Activated CD4-positive, alpha-beta T cell treated with anti-CD3 and anti-CD28 coated beads for 36 hours (primary cell): ENCODE measurements around the gene ZCRB1. TPM values are rescaled to one million over a fixed set of nuclear protein-coding genes. Genes with fewer than 3 reads are reported as not detected.

ENCODE experiments used
- ATAC-seq: fragments of 200-7000 bp; cut with Tn5 transposase; one replicate; pipeline ENCODE4 v1.10.0; 2021; ENCODE audit warnings: mild to moderate bottlenecking, moderate library complexity
- CTCF ChIA-PET: fragments of 350-600 bp; sonication (Branson Sonifier 250); formaldehyde crosslinking; loops from one replicate; lab custom pipeline; 2021; ENCODE audit warnings: antibody characterized with exemption; lab: Charles Lee
- POLR2A ChIA-PET: fragments of 350-600 bp; sonication (Branson Sonifier 250); formaldehyde crosslinking; loops from one replicate; lab custom pipeline; 2021; ENCODE audit warnings: antibody characterized with exemption, inconsistent platforms; lab: Charles Lee
- DNase-seq: peaks from one replicate; pipeline ENCODE4 v3.0.0-alpha.2; 2020
- H3K27ac Mint-ChIP-seq: one replicate; pipeline ENCODE4 v1.8.0; 2021; ENCODE audit warnings: mixed read lengths
- H3K27me3 Mint-ChIP-seq: one replicate; pipeline ENCODE4 v1.8.0; 2021; ENCODE audit warnings: mixed read lengths
- H3K36me3 Mint-ChIP-seq: one replicate; pipeline ENCODE4 v1.8.0; 2021; ENCODE audit warnings: low read depth, mixed read lengths
- H3K4me1 Mint-ChIP-seq: one replicate; pipeline ENCODE4 v1.8.0; 2021; ENCODE audit warnings: mixed read lengths
- H3K4me3 Mint-ChIP-seq: one replicate; pipeline ENCODE4 v1.8.0; 2021; ENCODE audit warnings: mild to moderate bottlenecking, moderate library complexity, mixed read lengths
- H3K9me3 Mint-ChIP-seq: one replicate; pipeline ENCODE4 v1.8.0; 2021; ENCODE audit warnings: low read depth, mixed read lengths
- intact Hi-C, 2 experiments: fragments of 100-400 bp; cut with DNase I in 1 of 2; cut with micrococcal nuclease in 1 of 2; formaldehyde crosslinking; loops; one replicate each; pipeline versions ENCODE4 v1.14.2 to v1.15.1; 2022 to 2024; cut with DNase I, micrococcal nuclease
- total RNA-seq, 2 experiments: library from RNA; stranded (reverse); gene quantifications; one replicate each; pipeline ENCODE4 v1.2.3, GENCODE V29; 2021

ZCRB1 gene
- total RNA-seq, 2 experiments from 2014 or later = 79.9 to 103 TPM

DNA sequence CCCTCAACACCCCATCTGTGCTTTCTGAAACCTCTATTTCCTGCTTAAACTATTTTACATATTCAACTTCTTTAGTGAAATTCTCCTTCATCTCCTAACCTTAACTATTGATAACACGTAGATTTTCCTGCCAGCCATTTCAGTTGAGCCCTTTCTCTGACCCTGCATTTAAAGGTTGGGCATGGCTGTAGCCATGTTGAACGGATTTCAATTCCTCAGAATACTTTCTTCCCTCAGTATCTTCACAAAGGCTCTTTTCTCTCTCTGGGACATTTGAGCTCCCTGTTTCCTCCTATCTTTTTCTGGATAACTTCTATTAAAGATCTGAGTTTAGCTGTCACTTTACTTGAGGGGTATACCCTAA, 1.3 kb upstream of the ZCRB1 start:
- peak overlapping the region; percentile 97 for H3K27ac Mint-ChIP-seq
- POLR2A ChIA-PET = interaction anchor here (0.6 to 1.3 kb wide), 3 partner anchors 12 to 1473 kb away, joined by 3 to 6 read pairs (median 3); no protein-coding TSS in a partner anchor
- ATAC-seq = no peak
- no peaks in the 10 kb centered on the region for H3K27me3 Mint-ChIP-seq
- H3K36me3 Mint-ChIP-seq = peaks cover 17% of the 10 kb centered on the region
- H3K4me1 Mint-ChIP-seq = peaks cover 58% of the 10 kb centered on the region
- peak overlapping the region; percentile 98 for H3K4me3 Mint-ChIP-seq
- DNase-seq = no peak
- CTCF ChIA-PET = interaction anchor here (1.1 kb wide), 1 partner anchor 13 kb away, joined by 3 read pairs; no protein-coding TSS in a partner anchor
- H3K9me3 Mint-ChIP-seq = no peaks in the 10 kb centered on the region
- intact Hi-C loops = loop anchor here (2.0 to 5.0 kb wide), 4 partner anchors 45 to 1480 kb away; partner anchors contain the start of genes GXYLT1 (in 1 of the 2), TWF1 (in 1 of the 2) and YAF2 (in 1 of the 2)

DNA sequence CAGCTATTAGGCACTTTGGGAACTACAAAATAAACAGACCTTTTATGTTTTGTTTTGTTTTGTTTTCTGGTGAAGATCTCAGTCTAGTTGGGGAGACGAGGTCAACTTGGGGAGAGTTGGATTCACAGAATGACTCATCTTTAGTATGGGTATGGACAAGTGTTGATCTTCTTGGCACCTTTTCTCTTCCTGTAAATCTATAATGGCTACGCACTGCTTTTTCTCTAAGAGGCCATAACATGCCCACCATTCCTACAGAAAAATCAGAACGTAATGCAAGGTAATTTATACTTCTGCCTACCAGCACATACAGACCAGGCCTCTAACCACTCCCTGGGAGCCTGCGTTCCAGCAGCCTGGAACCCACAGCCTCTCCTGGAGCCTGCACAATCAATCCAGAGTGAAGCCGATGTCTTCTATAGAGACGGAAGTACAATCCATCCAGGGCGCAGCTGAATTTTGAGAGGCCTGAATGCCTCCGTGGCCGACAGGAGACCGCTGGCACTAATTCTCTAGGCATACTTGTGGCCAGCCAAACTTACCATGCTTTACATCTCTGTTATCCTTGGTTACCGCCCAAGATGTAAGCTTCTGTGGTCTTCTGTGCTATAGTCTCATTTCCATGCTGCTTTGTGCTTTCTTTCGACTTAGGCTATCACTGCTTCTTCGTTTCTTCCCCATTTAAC, 790 bp upstream of the ZCRB1 start:
- H3K4me1 Mint-ChIP-seq = peaks cover 52% of the 10 kb centered on the region
- DNase-seq = peak; percentile 28
- H3K27me3 Mint-ChIP-seq = no peaks in the 10 kb centered on the region
- peak overlapping the region; percentile 98 for H3K4me3 Mint-ChIP-seq
- ChIA-PET POLR2A (interaction anchor here (1.3 kb wide), 1 partner anchor 184 kb away, joined by 3 read pairs; no protein-coding TSS in a partner anchor), CTCF (interaction anchor here (1.1 kb wide), 1 partner anchor 13 kb away, joined by 3 read pairs; no protein-coding TSS in a partner anchor)
- intact Hi-C loops = loop anchor here (1.0 to 5.0 kb wide), 7 partner anchors 26 to 1481 kb away; partner anchors contain the start of genes GXYLT1 (in 2 of the 2), YAF2 (in 2 of the 2) and TWF1 (in 1 of the 2)
- H3K36me3 Mint-ChIP-seq = peaks cover 18% of the 10 kb centered on the region
- peak overlapping the region; percentile 97 for H3K27ac Mint-ChIP-seq
- ATAC-seq = peak; percentile 35
- no peaks in the 10 kb centered on the region for H3K9me3 Mint-ChIP-seq

DNA sequence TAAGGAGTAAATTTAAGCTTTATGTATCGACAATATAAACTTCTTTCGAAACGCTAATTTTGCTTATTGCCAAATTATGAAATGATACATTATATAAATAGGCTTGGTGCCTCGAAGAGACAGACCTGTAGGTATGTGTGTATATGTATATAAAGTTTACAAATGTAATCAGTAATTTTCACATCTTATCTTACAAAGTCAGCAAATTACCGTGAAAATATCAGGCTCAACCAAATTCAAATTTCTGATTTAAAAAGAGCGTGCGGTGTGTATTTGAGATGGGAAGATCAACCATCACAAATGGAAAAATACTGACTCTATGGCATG, 605 bp downstream of the ZCRB1 start:
- Mint-ChIP-seq H3K27me3 (no peaks in the 10 kb centered on the region), H3K4me1 (peaks cover 40% of the 10 kb centered on the region), H3K4me3 (peak overlapping the region; percentile 98), H3K9me3 (no peaks in the 10 kb centered on the region), H3K27ac (peak overlapping the region; percentile 97), H3K36me3 (peaks cover 22% of the 10 kb centered on the region)
- intact Hi-C loops = loop anchor here (1.0 to 5.0 kb wide), 4 partner anchors 47 to 1482 kb away; partner anchors contain the start of genes GXYLT1 (in 1 of the 2) and TWF1 (in 1 of the 2)
- DNase-seq = no peak
- CTCF ChIA-PET = interaction anchor here (0.6 kb wide), 1 partner anchor 496 kb away, joined by 3 read pairs; no protein-coding TSS in a partner anchor
- POLR2A ChIA-PET = no interaction called here
- ATAC-seq = no peak

DNA sequence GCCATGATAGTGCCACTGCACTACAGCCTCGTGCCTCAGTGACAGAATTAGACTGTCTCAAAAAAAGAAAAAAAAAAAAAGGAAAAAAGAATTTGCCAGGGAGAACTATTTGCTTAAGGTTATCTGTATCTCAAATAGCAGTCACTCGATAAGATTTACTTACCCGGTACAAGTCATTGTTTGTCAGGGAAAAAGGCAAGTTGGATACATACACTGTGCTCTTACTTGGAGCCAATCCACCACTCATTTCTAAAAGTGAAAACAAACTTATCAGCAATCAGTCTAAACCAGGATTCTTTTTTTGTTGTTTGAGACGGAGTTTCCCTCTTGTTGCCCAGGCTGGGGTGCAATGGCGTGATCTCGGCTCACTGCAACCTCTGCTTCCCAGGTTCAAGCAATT, 2.0 kb downstream of the ZCRB1 start:
- no peak for ATAC-seq
- Mint-ChIP-seq H3K9me3 (no peaks in the 10 kb centered on the region), H3K27ac (no peak overlapping the region), H3K27me3 (no peaks in the 10 kb centered on the region), H3K4me3 (no peak overlapping the region), H3K4me1 (peaks cover 31% of the 10 kb centered on the region), H3K36me3 (peaks cover 21% of the 10 kb centered on the region)
- ChIA-PET CTCF (interaction anchor here (1.0 kb wide), 1 partner anchor 48 kb away, joined by 3 read pairs; no protein-coding TSS in a partner anchor), POLR2A (no interaction called here)
- intact Hi-C loops = no loop called here
- DNase-seq = no peak

DNA sequence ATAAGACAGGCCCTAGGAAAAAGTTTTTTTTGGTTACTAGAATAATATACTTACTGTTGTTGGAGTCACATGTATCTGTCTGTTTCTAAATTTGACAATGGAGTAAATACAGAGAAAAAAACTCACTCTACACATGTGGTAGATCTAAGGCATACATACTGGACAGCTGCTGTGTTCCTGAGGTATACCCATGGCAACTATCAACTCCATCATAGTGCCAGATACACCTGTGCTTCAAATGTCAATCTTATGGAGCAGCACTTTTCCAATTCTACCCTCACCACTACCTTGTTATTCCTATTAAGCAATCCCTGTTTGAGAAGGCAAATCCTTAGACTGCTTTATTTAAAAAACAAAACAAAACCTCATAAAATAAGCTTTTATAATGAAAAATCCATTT, 3.3 kb downstream of the ZCRB1 start:
- no peak for ATAC-seq
- Mint-ChIP-seq H3K9me3 (no peaks in the 10 kb centered on the region), H3K27me3 (no peaks in the 10 kb centered on the region), H3K36me3 (peaks cover 24% of the 10 kb centered on the region), H3K4me3 (no peak overlapping the region), H3K27ac (no peak overlapping the region), H3K4me1 (peaks cover 19% of the 10 kb centered on the region)
- CTCF ChIA-PET = interaction anchor here (0.9 to 1.8 kb wide), 4 partner anchors 9 to 29 kb away, joined by 3 to 5 read pairs (median 4); no protein-coding TSS in a partner anchor
- DNase-seq = no peak
- POLR2A ChIA-PET = no interaction called here
- intact Hi-C loops = no loop called here

DNA sequence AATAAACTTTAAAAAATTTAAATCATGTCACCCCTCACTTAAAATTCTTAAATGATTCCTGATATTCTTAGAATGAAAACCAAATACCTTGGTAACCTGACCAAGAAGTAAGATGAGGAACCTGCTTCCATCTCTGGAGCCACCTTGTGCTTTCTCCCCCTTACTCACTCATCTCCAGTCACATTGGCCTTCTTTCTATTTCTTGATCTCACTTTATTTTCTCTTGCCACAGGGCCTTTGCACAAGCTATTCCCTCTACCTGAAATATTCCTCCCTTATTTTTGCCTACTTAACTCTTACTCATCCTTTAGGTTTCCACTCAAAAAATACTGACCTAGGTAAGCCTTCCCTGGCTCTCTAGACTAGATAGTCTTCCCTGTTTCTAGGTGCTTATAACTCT, 5.1 kb downstream of the ZCRB1 start:
- no peak overlapping the region for H3K4me3 Mint-ChIP-seq
- ChIA-PET CTCF (interaction anchor here (0.8 to 1.8 kb wide), 2 partner anchors 11 kb away, joined by 3 to 5 read pairs; no protein-coding TSS in a partner anchor), POLR2A (no interaction called here)
- DNase-seq (no peak), ATAC-seq (no peak)
- H3K27ac Mint-ChIP-seq = no peak overlapping the region
- H3K27me3 Mint-ChIP-seq = no peaks in the 10 kb centered on the region
- no peaks in the 10 kb centered on the region for H3K9me3 Mint-ChIP-seq
- H3K4me1 Mint-ChIP-seq = peaks cover 12% of the 10 kb centered on the region
- H3K36me3 Mint-ChIP-seq = peaks cover 15% of the 10 kb centered on the region
- intact Hi-C loops = no loop called here

DNA sequence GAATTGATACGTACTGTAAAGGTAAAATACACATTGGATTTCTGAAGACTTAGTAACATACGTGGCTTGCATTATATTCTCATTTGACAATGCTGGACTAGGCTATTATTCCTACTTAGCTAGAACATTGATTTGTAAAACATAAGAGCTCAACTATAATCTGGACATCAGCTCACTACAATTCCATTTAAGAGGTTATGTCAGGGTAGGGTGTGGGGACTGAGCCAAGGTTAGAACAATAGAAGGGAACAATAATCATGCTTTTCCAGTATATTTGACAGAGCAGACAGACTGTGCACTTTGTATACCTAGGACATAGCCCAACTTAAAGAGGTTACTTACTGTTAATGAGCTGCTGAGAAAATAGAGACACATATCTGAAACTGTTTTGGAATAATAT, 10.8 kb downstream of the ZCRB1 start:
- ATAC-seq = no peak
- H3K4me3 Mint-ChIP-seq = no peak overlapping the region
- H3K4me1 Mint-ChIP-seq = no peaks in the 10 kb centered on the region
- no peak overlapping the region for H3K27ac Mint-ChIP-seq
- POLR2A ChIA-PET = no interaction called here
- no peaks in the 10 kb centered on the region for H3K27me3 Mint-ChIP-seq
- no peaks in the 10 kb centered on the region for H3K9me3 Mint-ChIP-seq
- intact Hi-C loops = no loop called here
- DNase-seq = no peak
- CTCF ChIA-PET = interaction anchor here (1.0 kb wide), 1 partner anchor 168 kb away, joined by 3 read pairs; no protein-coding TSS in a partner anchor
- H3K36me3 Mint-ChIP-seq = peaks cover 10% of the 10 kb centered on the region

DNA sequence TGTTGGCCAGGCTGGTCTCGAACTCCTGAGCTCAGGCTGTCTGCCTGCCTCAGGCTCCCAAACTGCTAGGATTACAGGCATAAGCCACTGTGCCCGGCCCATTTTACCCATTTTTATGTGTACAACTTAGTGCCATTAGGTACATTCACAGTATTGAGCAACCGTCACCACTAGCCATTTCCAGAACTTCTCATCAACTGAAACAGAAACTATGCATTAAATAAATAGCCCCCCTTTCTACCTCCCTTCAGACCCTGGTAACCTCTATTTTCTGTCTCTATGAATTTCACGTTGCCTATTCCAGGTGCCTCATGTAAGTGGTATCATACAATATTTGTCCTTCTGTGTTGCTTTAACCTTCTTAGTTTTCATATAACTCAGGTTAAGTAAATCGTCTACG, 15.9 kb downstream of the ZCRB1 start:
- no peak for ATAC-seq
- CTCF ChIA-PET = no interaction called here

DNA sequence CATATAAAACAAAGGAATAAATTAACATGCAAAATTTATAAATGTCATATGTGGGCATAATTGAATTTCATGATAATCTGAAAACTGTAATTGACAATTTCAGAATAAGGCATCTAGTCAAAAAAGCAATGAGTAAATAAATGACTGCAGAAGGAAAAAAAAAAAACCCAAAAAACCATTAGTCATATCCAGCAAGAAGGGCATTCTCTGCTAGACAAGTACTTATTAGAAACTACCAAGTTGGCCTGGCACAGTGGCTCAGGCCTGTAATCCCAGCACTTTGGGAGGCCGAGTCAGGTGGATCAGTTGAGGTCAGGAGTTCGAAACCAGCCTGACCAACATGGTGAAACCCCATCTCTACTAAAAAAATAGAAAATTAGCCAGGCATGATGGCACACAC, 17.5 kb downstream of the ZCRB1 start:
- H3K4me3 Mint-ChIP-seq = no peak overlapping the region
- intact Hi-C loops = no loop called here
- no peak overlapping the region for H3K27ac Mint-ChIP-seq
- no peaks in the 10 kb centered on the region for H3K4me1 Mint-ChIP-seq
- no peaks in the 10 kb centered on the region for H3K9me3 Mint-ChIP-seq
- ChIA-PET CTCF (no interaction called here), POLR2A (no interaction called here)
- DNase-seq (no peak), ATAC-seq (peak; percentile 42)
- peaks cover 2% of the 10 kb centered on the region for H3K36me3 Mint-ChIP-seq
- no peaks in the 10 kb centered on the region for H3K27me3 Mint-ChIP-seq

More for the DNA sequence above, 15.9 kb downstream of the ZCRB1 start:
- no peak for DNase-seq
- POLR2A ChIA-PET = no interaction called here
- Mint-ChIP-seq H3K36me3 (peaks cover 6% of the 10 kb centered on the region), H3K27me3 (no peaks in the 10 kb centered on the region), H3K27ac (no peak overlapping the region), H3K4me1 (no peaks in the 10 kb centered on the region), H3K4me3 (no peak overlapping the region), H3K9me3 (no peaks in the 10 kb centered on the region)
- intact Hi-C loops = no loop called here

DNA sequence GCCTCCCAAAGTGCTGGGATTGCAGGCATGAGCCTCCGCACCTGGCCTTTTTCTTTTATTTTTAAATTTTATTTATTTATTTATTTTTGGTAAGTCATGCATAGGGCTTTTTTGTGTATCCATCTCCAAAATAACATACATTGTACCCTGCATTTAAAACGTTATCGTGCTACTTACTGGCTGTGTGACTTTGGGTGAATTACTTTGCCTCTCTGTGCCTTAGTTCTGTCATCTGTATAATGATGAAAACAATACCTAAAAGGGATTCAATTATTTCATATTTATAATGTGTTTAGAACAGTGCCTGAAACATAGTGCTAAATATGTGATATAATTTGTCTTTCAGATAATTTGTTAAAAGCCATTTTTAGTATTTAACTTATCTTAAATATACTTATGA, 19.6 kb downstream of the ZCRB1 start:
- H3K27me3 Mint-ChIP-seq = no peaks in the 10 kb centered on the region
- H3K36me3 Mint-ChIP-seq = peaks cover 2% of the 10 kb centered on the region
- ChIA-PET CTCF (interaction anchor here (1.0 kb wide), 1 partner anchor 46 kb away, joined by 3 read pairs; no protein-coding TSS in a partner anchor), POLR2A (no interaction called here)
- no peak for DNase-seq
- ATAC-seq = no peak
- intact Hi-C loops = no loop called here
- no peaks in the 10 kb centered on the region for H3K9me3 Mint-ChIP-seq
- H3K27ac Mint-ChIP-seq = no peak overlapping the region
- H3K4me3 Mint-ChIP-seq = no peak overlapping the region
- no peaks in the 10 kb centered on the region for H3K4me1 Mint-ChIP-seq

DNA sequence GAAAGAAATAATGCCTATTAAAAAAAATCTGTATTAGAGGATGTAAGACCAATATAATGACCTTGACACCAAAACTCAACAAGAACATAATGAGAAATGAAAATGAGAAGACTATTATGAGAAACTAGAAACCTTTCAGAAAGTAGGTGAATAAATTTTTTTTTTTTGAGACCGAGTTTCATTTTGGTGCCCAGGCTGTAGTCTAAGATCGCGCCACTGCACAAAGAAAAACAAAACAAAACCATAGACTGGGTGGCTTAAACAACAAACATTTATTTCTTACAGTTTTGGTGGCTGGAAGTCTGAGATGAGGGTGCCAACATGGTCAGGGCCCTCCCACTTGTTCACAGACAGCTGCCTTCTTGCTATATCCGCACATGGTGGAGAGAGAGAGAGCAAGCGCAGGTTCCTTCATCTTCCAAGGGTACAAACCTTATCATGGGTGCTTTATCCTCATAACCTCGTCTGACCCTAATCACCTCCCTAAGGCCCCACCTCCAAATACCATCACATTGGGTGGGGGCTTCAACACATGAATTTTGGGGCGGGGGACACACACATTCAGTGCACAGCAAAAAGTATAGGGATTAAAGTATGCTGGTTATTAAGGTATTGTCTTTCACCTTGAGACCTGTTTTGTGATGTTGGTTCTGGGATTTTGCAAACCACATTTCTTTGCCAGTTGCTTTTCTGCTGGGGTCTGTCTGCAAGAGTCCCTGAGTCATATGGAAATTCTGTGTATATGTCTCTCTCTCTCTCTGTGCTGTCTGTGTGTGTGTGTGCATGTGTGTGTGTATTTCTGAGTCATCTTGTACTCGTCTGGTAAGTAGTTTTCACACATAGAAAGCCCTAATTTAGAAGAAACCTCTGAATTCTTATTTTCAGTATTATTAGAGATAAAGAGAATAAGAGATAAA, 26.2 kb downstream of the ZCRB1 start:
- Mint-ChIP-seq H3K4me3 (peak overlapping the region; percentile 1), H3K9me3 (no peaks in the 10 kb centered on the region), H3K27me3 (no peaks in the 10 kb centered on the region), H3K36me3 (no peaks in the 10 kb centered on the region), H3K4me1 (peaks cover 17% of the 10 kb centered on the region), H3K27ac (peak overlapping the region; percentile 77)
- intact Hi-C loops = loop anchor here (1.0 kb wide), 3 partner anchors 27 to 62 kb away; partner anchors contain the start of genes PPHLN1 (in 1 of the 2), YAF2 (in 1 of the 2) and ZCRB1 (in 1 of the 2)
- ATAC-seq = peak; percentile 95
- peak; percentile 88 for DNase-seq
- ChIA-PET POLR2A (no interaction called here), CTCF (interaction anchor here (0.7 to 2.5 kb wide), 4 partner anchors 13 to 1107 kb away, joined by 3 to 10 read pairs (median 6); no protein-coding TSS in a partner anchor)
